Activated T-cell treated with anti-CD3 and anti-CD28 coated beads for 1 hour (primary cell): ENCODE measurements around the gene NRP1.

Source experiments
- DNase-seq: peaks from one replicate; pipeline ENCODE4 v3.0.0-alpha.2; 2020; ENCODE audit warnings: low read depth

NRP1 gene

GRCh38 chr10:33212061-33212748 is 122.3 kb downstream of the NRP1 start:
- DNase-seq, result no peak

GRCh38 chr10:33211106-33211878 is 123.2 kb downstream of the NRP1 start:
- DNase-seq, result no peak

GRCh38 chr10:33209802-33210201 is 124.7 kb downstream of the NRP1 start:
- no peak for DNase-seq

- DNase-seq, result no peak
Observed at GRCh38 chr10:33208166-33208565, 126.3 kb downstream of the NRP1 start.

GRCh38 chr10:33204031-33204430 is 130.4 kb downstream of the NRP1 start:
- DNase-seq, result no peak

- no peak for DNase-seq
Observed at GRCh38 chr10:33201971-33202370, 132.5 kb downstream of the NRP1 start.

GRCh38 chr10:33201056-33201780 is 133.2 kb downstream of the NRP1 start:
- DNase-seq, result no peak

- no peak for DNase-seq
Observed at GRCh38 chr10:33199731-33200232, 134.7 kb downstream of the NRP1 start.

- no peak for DNase-seq
Observed at GRCh38 chr10:33198610-33199009, 135.9 kb downstream of the NRP1 start.

GRCh38 chr10:33196710-33197491 is 137.6 kb downstream of the NRP1 start:
- DNase-seq, result no peak

GRCh38 chr10:33196377-33196706 is 138.1 kb downstream of the NRP1 start:
- DNase-seq, result no peak

- DNase-seq, result no peak
Observed at GRCh38 chr10:33195608-33196376, 138.7 kb downstream of the NRP1 start.

GRCh38 chr10:33193701-33194521 is 140.6 kb downstream of the NRP1 start:
- no peak for DNase-seq

- DNase-seq, result peak; percentile 70
Observed at GRCh38 chr10:33193057-33193700, 141.3 kb downstream of the NRP1 start.

GRCh38 chr10:33192190-33192589 is 142.3 kb downstream of the NRP1 start:
- no peak for DNase-seq

GRCh38 chr10:33190406-33190805 is 144.1 kb downstream of the NRP1 start:
- no peak for DNase-seq

GRCh38 chr10:33189808-33190207 is 144.7 kb downstream of the NRP1 start:
- DNase-seq, result no peak

- DNase-seq, result no peak
Observed at GRCh38 chr10:33189363-33189762, 145.1 kb downstream of the NRP1 start.

- DNase-seq, result no peak
Observed at GRCh38 chr10:33187427-33187999, 147.0 kb downstream of the NRP1 start.

- DNase-seq, result no peak
Observed at GRCh38 chr10:33186150-33186549, 148.3 kb downstream of the NRP1 start.
